Subcutaneous adipose tissue (tissue), 4 donors: ENCODE results near the gene APOL6. TPM values are rescaled to one million over a fixed set of nuclear protein-coding genes. Genes with fewer than 3 reads are reported as not detected.

Source experiments
- CTCF ChIP-seq: fragments of 450-650 bp; IDR thresholded peaks from one replicate; pipeline ENCODE4 v1.5.1; 2016; ENCODE audit warnings: low read depth, mild to moderate bottlenecking, control low read depth, antibody characterized with exemption, moderate library complexity
- total RNA-seq, 4 donors: library from RNA; depleted of rRNA; stranded (reverse); fragments of >200 nt; gene quantifications; one replicate each; pipeline ENCODE4 v1.1.0, GENCODE V29; 2016

APOL6 gene
- total RNA-seq, 4 donors from 2014 or later: 64.1 to 117 (median 101) TPM

GRCh38 chr22:35664955-35665587 lies 16.8 kb downstream of the APOL6 start:
- no peak for TF ChIP-seq CTCF

GRCh38 chr22:35674335-35674734 lies 26.1 kb downstream of the APOL6 start:
- no peak for TF ChIP-seq CTCF

- no peak for TF ChIP-seq CTCF
Measured at GRCh38 chr22:35677460-35678187, 29.4 kb downstream of the APOL6 start.

GRCh38 chr22:35678836-35679235 lies 30.6 kb downstream of the APOL6 start:
- TF ChIP-seq CTCF: no peak

GRCh38 chr22:35681454-35682052 lies 33.3 kb downstream of the APOL6 start:
- TF ChIP-seq CTCF: no peak

- no peak for TF ChIP-seq CTCF
Measured at GRCh38 chr22:35683560-35683959, 35.3 kb downstream of the APOL6 start.

- no peak for TF ChIP-seq CTCF
Measured at GRCh38 chr22:35684270-35684700, 36.0 kb downstream of the APOL6 start.
